ENCODE results near the gene PTAR1.
A peak's percentile ranks its signal among the peaks of the same experiment; 100 is the strongest.

Gene PTAR1

GRCh38 chr9:69674716-69675438 lies 84.9 kb downstream of the PTAR1 start:
- no peak for DNase-seq (ENCODE audit: extremely low read depth in 1 of 2, low read depth in 1 of 2)

GRCh38 chr9:69674112-69674685 lies 85.6 kb downstream of the PTAR1 start:
- DNase-seq (ENCODE audit: extremely low read depth in 1 of 2, low read depth in 1 of 2): no peak

- no peak for DNase-seq (ENCODE audit: extremely low read depth in 1 of 2, low read depth in 1 of 2)
Observed at GRCh38 chr9:69673311-69673640, 86.5 kb downstream of the PTAR1 start.

DNA sequence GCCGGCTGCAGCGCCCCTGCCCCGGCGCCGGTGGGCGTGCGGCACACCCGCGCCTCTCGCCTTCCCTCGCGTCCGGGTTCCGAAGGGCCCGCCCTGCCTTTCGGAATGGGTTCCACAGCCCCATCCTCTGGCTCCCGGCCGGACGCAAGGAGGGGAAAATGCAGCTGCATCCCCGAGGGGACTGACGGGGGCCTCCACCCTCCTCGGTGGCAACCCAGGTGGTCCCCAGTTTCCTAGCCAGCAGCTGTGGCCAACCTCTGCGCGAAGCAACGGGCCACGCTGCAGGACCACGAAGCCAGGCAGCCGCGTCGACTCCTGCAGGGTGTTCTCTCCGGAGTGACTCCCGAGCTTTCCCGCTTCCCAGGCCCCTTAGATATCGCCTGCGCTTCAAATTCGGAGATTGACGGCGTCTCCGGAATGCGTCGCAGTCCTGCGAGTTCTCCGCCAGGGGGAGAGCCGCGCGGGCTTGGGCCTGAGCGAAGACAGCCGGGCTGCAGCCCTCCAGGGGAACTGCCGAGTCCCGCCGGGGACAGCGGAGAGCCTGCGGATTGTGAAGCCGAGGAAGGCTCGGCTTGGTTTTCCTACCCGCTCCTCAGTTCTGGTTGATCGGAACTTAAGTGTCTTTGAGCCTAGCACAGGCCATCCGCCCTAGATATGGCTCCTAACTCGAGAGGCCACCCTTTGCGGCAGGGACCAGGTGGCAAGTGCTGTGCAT lies 87.1 kb downstream of the PTAR1 start:
- DNase-seq (ENCODE audit: extremely low read depth in 1 of 2, low read depth in 1 of 2): peak in 1 of 2 donors; percentile 48

DNA sequence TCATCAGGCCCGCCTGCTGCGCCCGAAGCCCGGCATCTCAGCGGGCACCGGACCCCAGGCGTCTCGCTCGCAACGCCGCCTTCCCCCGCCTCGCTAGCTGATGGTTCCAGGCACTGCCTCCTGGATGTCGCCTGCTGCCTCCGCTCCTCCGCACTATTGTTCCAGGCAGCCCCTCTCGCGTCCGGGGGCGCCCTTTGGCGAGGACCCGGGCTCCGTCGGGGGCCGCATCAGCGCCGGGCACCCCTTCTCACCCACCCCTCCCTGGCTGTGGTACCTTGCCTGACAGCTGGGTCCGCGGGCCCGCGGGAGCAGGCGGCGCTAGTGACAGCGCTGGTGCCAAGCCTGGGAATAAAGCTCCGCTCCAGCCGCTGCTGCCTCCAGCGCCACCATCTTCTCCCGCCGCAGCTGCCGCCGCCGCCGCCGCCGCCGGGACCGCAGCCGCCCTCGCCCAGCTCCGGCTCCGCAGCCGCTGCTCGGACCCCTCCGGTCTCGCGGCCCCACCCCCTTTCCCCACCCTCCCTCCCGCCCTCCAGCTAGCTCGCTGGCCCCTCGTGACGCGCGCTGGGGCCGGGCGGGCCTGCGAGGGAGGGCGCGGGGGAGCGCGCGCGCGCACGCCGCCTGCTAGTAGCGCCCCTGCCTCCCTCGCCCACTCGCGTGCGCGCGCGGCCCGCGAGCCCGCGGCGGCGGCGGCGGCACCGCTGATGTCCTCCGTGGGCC lies 87.8 kb downstream of the PTAR1 start, which contains the start of gene APBA1:
APBA1 (minus strand) TSS at position 493 of the 717 bp plus-strand sequence.
- DNase-seq (ENCODE audit: extremely low read depth in 1 of 2, low read depth in 1 of 2): no peak

- DNase-seq (ENCODE audit: extremely low read depth in 1 of 2, low read depth in 1 of 2): no peak
Observed at GRCh38 chr9:69671311-69671878, 88.4 kb downstream of the PTAR1 start.

GRCh38 chr9:69667306-69667705 lies 92.5 kb downstream of the PTAR1 start:
- no peak for DNase-seq (ENCODE audit: extremely low read depth in 1 of 2, low read depth in 1 of 2)

- no peak for DNase-seq (ENCODE audit: extremely low read depth in 1 of 2, low read depth in 1 of 2)
Observed at GRCh38 chr9:69660304-69660703, 99.5 kb downstream of the PTAR1 start.
